Measurements from ENCODE around the gene GIGYF1. TPM values are rescaled to one million over a fixed set of nuclear protein-coding genes. Genes with fewer than 3 reads are reported as not detected.

Gene GIGYF1
- total and polyA plus RNA-seq, 2 of the 13 experiments (the other 11 are each of a cell fraction or from before 2014, with no cell fraction given): 7.6 to 16.1 TPM

GRCh38 chr7:100641463-100641859 lies 52.6 kb downstream of the GIGYF1 start, which contains the start of gene TFR2 (continued):
- TF ChIP-seq, protein P1, sequence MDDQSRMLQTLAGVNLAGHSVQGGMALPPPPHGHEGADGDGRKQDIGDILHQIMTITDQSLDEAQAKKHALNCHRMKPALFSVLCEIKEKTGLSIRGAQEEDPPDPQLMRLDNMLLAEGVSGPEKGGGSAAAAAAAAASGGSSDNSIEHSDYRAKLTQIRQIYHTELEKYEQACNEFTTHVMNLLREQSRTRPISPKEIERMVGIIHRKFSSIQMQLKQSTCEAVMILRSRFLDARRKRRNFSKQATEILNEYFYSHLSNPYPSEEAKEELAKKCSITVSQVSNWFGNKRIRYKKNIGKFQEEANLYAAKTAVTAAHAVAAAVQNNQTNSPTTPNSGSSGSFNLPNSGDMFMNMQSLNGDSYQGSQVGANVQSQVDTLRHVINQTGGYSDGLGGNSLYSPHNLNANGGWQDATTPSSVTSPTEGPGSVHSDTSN (CRISPR knock-in tag; IDR thresholded peaks at IDR 0.05; ENCODE audit: borderline replicate concordance): no peak
- no peak for TF ChIP-seq CBX2 (IDR thresholded peaks at IDR 0.05; ENCODE audit: low read depth, low read length)
- TF ChIP-seq CBX2 (CRISPR knock-in tag; IDR thresholded peaks at IDR 0.05; ENCODE audit: low read depth): no peak
- no peak for TF ChIP-seq TMF1 (CRISPR knock-in tag; IDR thresholded peaks at IDR 0.05; ENCODE audit: low read depth)
- TF ChIP-seq DR1 (CRISPR knock-in tag; IDR thresholded peaks at IDR 0.05): no peak
- TF ChIP-seq TAF15 (IDR thresholded peaks at IDR 0.05; ENCODE audit: low read depth, low read length, poor library complexity, severe bottlenecking): no peak
- TF ChIP-seq SIN3A (IDR thresholded peaks at IDR 0.05; ENCODE audit: borderline replicate concordance, low read depth, low read length): 0 out of 2 replicates have a peak, but pooled peaks have one; percentile 55
- no peak for TF ChIP-seq ZNF782 (CRISPR knock-in tag; IDR thresholded peaks at IDR 0.05; ENCODE audit: borderline replicate concordance)
- TF ChIP-seq KAT2B (IDR thresholded peaks at IDR 0.05; ENCODE audit: borderline replicate concordance, low read depth, low read length): no peak
- TF ChIP-seq ATM (IDR thresholded peaks at IDR 0.05; ENCODE audit: borderline replicate concordance): no peak
- no peak for TF ChIP-seq ISX (CRISPR knock-in tag; conservative IDR thresholded peaks at IDR 0.05)
- peak; percentile 66; the same call in 1 of the 2 replicates for TF ChIP-seq ZNF609 (CRISPR knock-in tag; IDR thresholded peaks at IDR 0.05; ENCODE audit: borderline replicate concordance)
- no peak for TF ChIP-seq ZNF570 (CRISPR knock-in tag; IDR thresholded peaks at IDR 0.05; ENCODE audit: borderline replicate concordance)
- TF ChIP-seq HNF4A (CRISPR knock-in tag; IDR thresholded peaks at IDR 0.05): peak; percentile 93
- TF ChIP-seq SPEN (CRISPR knock-in tag; IDR thresholded peaks at IDR 0.05; ENCODE audit: low read depth): peak; percentile 49; the same call in 1 of the 2 replicates
- no peak for TF ChIP-seq PCBP1 (IDR thresholded peaks at IDR 0.05; ENCODE audit: borderline replicate concordance, low read depth, low read length)
- peak; percentile 55; the same call in 1 of the 2 replicates for TF ChIP-seq ZNF556 (CRISPR knock-in tag; IDR thresholded peaks at IDR 0.05; ENCODE audit: borderline replicate concordance)
- no peak for TF ChIP-seq ASH2L (IDR thresholded peaks at IDR 0.05; ENCODE audit: insufficient read length, low read depth, low read length)
- TF ChIP-seq, protein P2, sequence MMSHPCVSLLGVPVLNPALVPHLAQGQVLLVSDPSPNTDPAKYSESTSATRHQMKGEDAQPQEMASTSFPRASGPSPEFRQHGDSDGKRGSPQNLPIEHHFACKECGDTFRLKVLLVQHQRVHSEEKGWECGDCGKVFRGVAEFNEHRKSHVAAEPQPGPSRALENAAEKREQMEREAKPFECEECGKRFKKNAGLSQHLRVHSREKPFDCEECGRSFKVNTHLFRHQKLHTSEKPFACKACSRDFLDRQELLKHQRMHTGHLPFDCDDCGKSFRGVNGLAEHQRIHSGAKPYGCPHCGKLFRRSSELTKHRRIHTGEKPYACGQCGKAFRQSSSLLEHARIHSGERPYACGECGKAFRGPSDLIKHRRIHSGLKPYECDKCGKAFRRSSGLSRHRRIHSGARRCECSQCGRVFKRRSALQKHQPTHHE (CRISPR knock-in tag; IDR thresholded peaks at IDR 0.05; ENCODE audit: borderline replicate concordance): no peak
- TF ChIP-seq SOX5 (CRISPR knock-in tag; IDR thresholded peaks at IDR 0.05; ENCODE audit: borderline replicate concordance): peak; percentile 65; the same call in 1 of the 2 replicates
- TF ChIP-seq NFATC3 (CRISPR knock-in tag; IDR thresholded peaks at IDR 0.05): no peak
- peak; percentile 60; the same call in 1 of the 2 replicates for TF ChIP-seq THRA (CRISPR knock-in tag; IDR thresholded peaks at IDR 0.05; ENCODE audit: borderline replicate concordance)

Measured in HepG2 (cell line).